22Rv1 (cell line): Measurements from ENCODE around the gene SCFD2.

Experiments used
- CTCF ChIP-seq: fragments of 450-650 bp; IDR thresholded peaks from 2 replicates; pipeline ENCODE4 v1.5.1; 2017; ENCODE audit warnings: mild to moderate bottlenecking
- ZFX ChIP-seq: fragments of 450-650 bp; IDR thresholded peaks from 2 replicates; pipeline ENCODE4 v1.6.1; 2017; ENCODE audit warnings: antibody characterized with exemption, borderline replicate concordance

DNA sequence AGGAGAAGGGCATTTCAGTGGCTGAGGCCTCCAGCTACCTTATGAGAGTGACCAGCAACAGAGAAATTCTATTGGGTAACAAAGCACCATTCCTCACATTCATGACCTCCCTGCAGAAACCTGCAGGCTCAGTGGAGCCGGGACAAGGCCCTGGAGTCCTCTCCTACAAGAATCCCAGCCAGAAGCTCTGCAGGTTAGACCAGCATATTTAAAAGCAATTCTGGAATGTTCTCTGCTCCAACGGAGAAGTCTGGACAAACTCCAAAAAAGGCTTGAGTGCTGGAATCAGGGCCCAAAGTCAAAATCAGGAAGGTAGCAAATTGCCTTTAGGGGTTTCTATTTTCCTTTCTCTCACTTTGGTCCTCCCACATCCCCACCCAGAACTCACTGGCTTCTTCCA, 202.9 kb downstream of the SCFD2 start:
- TF ChIP-seq CTCF: no peak
- no peak for TF ChIP-seq ZFX
